Progenitor cell of endocrine pancreas (in vitro differentiated cells): Measurements from ENCODE around the gene FARS2. TPM values are rescaled to one million over a fixed set of nuclear protein-coding genes. Genes with fewer than 3 reads are reported as not detected.

Experiments
- DNase-seq: peaks from one replicate; pipeline ENCODE4 v3.0.0; 2021; ENCODE audit warnings: low spot score; ENCODE audit not compliant: unreplicated experiment
- H3K27ac Mint-ChIP-seq: 2 replicates; pipeline ENCODE4 v1.8.0; 2021; ENCODE audit warnings: mild to moderate bottlenecking, moderate library complexity, mixed read lengths
- H3K27me3 Mint-ChIP-seq: 2 replicates; pipeline ENCODE4 v1.8.0; 2021; ENCODE audit warnings: mixed read lengths
- H3K36me3 Mint-ChIP-seq: 2 replicates; pipeline ENCODE4 v1.8.0; 2022; ENCODE audit warnings: mixed read lengths; ENCODE audit not compliant: insufficient read depth
- H3K4me1 Mint-ChIP-seq: 2 replicates; pipeline ENCODE4 v1.8.0; 2021; ENCODE audit warnings: low read depth, mixed read lengths
- H3K4me3 Mint-ChIP-seq: 2 replicates; pipeline ENCODE4 v1.8.0; 2021; ENCODE audit warnings: low read depth, mild to moderate bottlenecking, moderate library complexity, mixed read lengths
- H3K9me3 Mint-ChIP-seq: 2 replicates; pipeline ENCODE4 v1.8.0; 2021; ENCODE audit warnings: low read depth, mixed read lengths
- total RNA-seq: library from RNA; stranded (reverse); gene quantifications from 2 replicates; pipeline ENCODE4 v1.2.1, GENCODE V29; 2021
- TF ChIP-seq, protein P1 (sequence below): fragments of 200-600 bp; sonication (generic); IDR thresholded peaks from one replicate; pipeline ENCODE4 v1.5.0; 2021; ENCODE audit warnings: antibody characterized with exemption, mild to moderate bottlenecking; ENCODE audit not compliant: unreplicated experiment

Gene FARS2
- total RNA-seq, 1 donor from 2014 or later, result 20.8 TPM

- H3K4me3 Mint-ChIP-seq, result no peak overlapping the region
- DNase-seq, result no peak
- H3K27ac Mint-ChIP-seq, result no peak overlapping the region
- H3K36me3 Mint-ChIP-seq, result peaks cover 11% of the 10 kb centered on the region
- TF ChIP-seq, protein P1, sequence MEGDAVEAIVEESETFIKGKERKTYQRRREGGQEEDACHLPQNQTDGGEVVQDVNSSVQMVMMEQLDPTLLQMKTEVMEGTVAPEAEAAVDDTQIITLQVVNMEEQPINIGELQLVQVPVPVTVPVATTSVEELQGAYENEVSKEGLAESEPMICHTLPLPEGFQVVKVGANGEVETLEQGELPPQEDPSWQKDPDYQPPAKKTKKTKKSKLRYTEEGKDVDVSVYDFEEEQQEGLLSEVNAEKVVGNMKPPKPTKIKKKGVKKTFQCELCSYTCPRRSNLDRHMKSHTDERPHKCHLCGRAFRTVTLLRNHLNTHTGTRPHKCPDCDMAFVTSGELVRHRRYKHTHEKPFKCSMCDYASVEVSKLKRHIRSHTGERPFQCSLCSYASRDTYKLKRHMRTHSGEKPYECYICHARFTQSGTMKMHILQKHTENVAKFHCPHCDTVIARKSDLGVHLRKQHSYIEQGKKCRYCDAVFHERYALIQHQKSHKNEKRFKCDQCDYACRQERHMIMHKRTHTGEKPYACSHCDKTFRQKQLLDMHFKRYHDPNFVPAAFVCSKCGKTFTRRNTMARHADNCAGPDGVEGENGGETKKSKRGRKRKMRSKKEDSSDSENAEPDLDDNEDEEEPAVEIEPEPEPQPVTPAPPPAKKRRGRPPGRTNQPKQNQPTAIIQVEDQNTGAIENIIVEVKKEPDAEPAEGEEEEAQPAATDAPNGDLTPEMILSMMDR, result peak; percentile 54
- peaks cover 5% of the 10 kb centered on the region for H3K9me3 Mint-ChIP-seq
- H3K27me3 Mint-ChIP-seq, result no peaks in the 10 kb centered on the region
- H3K4me1 Mint-ChIP-seq, result no peaks in the 10 kb centered on the region
Observed at GRCh38 chr6:5422321-5422915, 161.1 kb downstream of the FARS2 start.

GRCh38 chr6:5423251-5423650 lies 161.9 kb downstream of the FARS2 start:
- Mint-ChIP-seq H3K4me1 (no peaks in the 10 kb centered on the region), H3K4me3 (no peak overlapping the region), H3K27ac (no peak overlapping the region), H3K9me3 (no peaks in the 10 kb centered on the region), H3K27me3 (no peaks in the 10 kb centered on the region), H3K36me3 (peaks cover 7% of the 10 kb centered on the region)
- TF ChIP-seq, protein P1, result no peak
- no peak for DNase-seq

- Mint-ChIP-seq H3K27me3 (no peaks in the 10 kb centered on the region), H3K27ac (no peak overlapping the region), H3K4me1 (no peaks in the 10 kb centered on the region), H3K36me3 (peaks cover 7% of the 10 kb centered on the region), H3K9me3 (no peaks in the 10 kb centered on the region), H3K4me3 (no peak overlapping the region)
- DNase-seq, result no peak
- TF ChIP-seq, protein P1, result no peak
Observed at GRCh38 chr6:5424726-5425125, 163.4 kb downstream of the FARS2 start.

- Mint-ChIP-seq H3K9me3 (no peaks in the 10 kb centered on the region), H3K27ac (no peak overlapping the region), H3K4me1 (no peaks in the 10 kb centered on the region), H3K4me3 (no peak overlapping the region), H3K27me3 (no peaks in the 10 kb centered on the region), H3K36me3 (peaks cover 3% of the 10 kb centered on the region)
- no peak for DNase-seq
- TF ChIP-seq, protein P1, result no peak
Observed at GRCh38 chr6:5425267-5425666, 164.0 kb downstream of the FARS2 start.

DNA sequence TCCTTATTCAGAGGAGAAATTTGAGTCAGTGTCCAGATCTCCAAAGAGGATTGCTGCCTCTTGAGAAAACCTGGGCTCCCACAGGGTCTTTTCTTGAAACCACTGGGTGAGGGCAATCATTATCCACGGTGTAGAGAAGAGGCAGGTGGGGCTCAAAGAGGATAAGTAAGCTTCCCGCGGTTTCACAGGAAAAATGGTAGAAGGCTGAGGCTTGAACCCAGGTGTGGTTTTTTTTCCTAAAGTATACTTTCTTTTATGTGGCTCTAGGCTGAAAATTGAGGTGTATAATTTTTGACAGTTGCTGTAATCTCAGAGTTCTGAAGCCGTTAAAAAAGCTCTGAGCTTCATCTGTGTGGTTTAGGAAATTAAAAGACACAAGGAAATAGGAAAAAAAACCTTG lies 164.5 kb downstream of the FARS2 start:
- Mint-ChIP-seq H3K4me3 (no peak overlapping the region), H3K27ac (no peak overlapping the region), H3K4me1 (peaks cover 2% of the 10 kb centered on the region), H3K9me3 (no peaks in the 10 kb centered on the region), H3K36me3 (peaks cover 3% of the 10 kb centered on the region), H3K27me3 (no peaks in the 10 kb centered on the region)
- TF ChIP-seq, protein P1, result no peak
- DNase-seq, result no peak
